Fibroblast of skin of left biceps (primary cell): Measurements from ENCODE around the gene ANTKMT.
"Not testable (repeated sequence)": the region's sequence is repeated elsewhere in the genome, so short reads cannot be mapped to it uniquely, and the experiment has no call there.

ENCODE experiments used
- DNase-seq, 2 experiments: peaks; one replicate each; pipeline ENCODE4 v3.0.0-alpha.2; 2013; ENCODE audit warnings: low read depth in 2 of 2

ANTKMT gene

DNA sequence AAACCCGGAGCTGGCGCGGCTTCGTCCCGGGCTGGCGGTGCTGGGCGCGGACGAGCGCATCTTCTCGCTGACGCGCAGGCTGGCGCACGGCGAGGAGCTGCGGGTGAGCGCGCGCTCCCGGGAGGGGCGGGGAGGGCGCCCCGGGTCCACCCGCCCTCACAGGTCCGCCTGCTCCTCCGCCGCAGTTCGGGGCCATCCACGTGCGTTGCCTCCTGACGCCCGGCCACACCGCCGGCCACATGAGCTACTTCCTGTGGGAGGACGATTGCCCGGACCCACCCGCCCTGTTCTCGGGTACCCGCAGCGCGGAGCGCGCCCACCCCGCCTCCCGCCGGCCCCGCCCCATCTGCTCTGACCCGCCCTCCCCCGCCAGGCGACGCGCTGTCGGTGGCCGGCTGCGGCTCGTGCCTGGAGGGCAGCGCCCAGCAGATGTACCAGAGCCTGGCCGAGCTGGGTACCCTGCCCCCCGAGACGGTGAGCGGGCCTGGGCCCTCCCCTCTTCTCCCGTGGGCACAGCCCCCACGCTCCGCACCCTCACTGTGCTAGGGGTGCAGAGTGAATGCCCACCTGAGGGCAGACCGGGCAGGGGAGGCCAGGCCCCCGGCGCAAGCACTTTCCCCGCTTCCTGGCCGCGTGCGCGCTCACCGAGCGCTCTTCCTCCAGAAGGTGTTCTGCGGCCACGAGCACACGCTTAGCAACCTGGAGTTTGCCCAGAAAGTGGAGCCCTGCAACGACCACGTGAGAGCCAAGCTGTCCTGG, 7.4 kb downstream of the ANTKMT start:
- DNase-seq = no peak

GRCh38 chr16:728890-729744, 8.2 kb downstream of the ANTKMT start:
- DNase-seq = no peak

- DNase-seq = no peak
These were observed 9.1 kb downstream of the ANTKMT start for GRCh38 chr16:729768-730665.

DNA sequence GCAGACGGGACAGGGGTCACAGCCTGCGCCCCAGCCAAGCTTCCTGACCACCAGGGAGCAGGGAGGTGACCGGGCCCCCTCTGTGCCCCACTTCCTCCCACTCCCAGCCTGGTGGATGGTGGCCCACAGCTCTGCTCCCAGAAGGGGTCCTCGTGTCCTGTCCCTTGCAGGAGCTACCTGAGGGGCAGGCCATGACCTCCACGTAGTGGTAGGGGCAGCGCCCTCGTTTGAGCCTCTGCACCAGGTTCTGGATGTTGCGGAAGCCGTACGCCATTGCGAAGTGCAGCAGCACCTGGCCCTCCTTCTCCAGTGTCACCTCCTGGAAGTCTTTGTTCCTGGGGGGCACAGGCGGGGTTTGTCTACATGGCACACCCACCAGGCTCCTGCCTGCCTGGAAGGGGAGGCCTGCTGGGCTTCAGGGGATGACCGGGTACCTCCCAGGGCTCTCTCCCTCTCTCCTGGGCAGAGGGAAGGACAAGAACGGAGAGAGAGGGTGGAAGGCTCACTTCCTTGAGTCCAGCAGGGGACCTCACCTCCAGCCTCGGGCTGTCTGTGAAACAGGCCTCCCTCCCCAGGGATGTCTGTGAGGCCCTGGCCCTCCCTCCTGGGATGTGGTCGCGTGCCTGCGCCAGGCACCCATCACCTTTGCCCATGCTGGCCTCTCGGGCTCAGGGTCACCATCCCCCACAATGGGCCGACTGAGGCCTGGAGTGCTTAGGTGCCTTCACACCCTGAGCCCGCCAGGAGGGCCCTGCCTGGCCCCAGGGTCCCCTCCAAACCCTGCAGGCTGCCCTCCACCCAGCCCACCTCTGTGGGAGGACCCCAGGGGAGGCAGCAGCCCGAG, 9.9 kb downstream of the ANTKMT start:
- DNase-seq = no peak

- no peak for DNase-seq
These were observed 11.4 kb downstream of the ANTKMT start for GRCh38 chr16:732332-732731.

- no peak for DNase-seq
These were observed 12.0 kb downstream of the ANTKMT start for GRCh38 chr16:732936-733335.

DNA sequence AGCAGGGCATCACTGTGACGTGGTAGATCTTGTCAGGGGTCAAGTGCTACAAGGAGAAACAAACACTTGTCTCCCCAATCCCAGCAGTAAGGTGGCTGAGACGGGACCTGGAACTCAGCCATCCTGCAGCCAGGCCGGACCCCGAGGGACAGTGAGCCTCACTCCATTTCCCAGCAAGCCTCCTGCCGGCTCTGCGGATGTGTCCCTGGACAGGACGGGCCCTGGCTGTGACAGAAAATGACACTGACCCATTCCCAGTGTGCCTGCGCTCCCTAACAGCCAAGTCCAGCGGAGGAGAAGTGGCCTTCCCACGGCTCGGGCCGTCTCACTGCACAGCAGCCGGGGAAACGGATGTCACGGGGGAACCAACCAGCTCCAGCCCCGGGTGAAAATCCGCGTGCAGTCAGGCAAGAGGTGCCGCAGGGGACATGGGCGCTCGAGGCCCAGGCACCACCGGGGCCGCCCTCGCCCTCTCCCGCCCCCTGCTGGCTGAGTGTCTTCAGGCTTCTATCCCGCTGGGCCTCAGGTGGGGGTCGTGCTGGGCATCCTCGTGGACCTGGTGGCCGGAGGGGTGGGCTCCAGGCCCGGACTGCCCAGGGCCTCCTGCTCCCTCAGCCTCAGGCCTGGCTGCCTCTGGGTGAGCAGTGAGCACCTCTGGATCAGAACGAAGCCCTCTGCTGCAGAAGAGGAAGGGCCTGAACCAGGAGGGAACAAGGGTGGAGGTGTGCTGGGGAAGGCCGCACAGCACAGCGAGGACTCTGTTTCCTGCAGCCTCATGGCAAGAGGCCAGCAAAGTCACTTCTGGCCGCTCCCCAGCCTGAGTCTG, 12.6 kb downstream of the ANTKMT start:
- DNase-seq = no peak

DNA sequence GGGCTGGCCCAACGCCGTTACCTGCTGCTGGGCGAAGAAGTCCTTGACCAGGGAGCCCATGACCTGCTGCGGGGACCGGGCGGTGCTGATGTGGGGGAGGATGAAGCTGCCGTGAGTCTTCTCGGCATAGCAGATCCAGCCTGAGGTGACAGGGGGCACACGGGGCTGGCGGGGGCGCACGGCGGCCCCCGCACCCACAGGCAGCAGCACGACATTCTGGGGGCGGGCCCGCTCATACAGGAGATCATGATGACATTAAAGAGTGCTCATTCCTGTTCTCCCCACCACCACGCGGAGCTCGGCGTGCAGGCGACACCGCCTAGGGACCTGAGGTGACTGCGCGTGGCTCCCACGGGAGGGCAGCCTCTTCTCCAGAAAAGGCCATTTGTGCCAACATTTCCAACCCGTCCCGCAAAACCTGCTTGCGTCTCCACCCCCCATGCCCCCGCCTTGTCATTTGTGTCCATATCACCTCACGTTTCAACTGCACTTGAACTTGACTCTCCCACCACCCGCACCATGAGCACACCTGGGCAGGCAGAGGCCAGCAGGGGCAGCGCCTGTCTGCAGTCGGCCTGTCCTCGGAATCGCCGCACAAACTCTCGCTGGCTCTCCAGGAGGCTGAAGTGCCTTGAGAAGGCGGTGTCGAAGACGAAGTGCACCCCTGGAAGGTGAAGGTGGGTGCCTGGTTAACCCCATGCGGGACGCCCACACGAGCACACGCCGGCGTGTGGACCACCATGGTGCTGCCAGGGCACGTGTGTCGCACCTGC, 13.4 kb downstream of the ANTKMT start:
- no peak for DNase-seq

GRCh38 chr16:734981-735881, 14.3 kb downstream of the ANTKMT start:
- no peak for DNase-seq

DNA sequence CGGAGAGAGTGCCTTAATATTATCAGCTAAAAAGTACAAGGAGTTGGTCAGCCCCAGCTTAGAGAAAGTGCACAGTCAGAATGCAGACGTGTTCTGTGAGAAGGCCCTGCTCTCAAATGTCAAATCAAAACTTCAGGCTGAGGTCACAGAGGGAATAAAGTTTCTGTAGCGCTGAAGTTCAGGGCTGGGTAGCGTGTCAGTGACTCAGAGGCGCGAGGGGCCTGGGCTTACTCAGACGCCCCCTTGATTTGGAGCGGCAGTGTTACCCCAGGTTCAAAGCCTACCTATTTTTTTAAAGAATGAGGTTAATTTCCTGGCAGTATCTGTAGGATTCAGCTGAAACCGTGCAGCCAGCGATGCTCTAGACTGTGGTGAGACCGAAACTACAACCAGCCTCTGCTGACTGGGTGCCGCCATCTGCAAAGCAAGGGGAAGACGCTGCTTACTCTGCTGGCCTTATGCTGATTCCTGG, 15.1 kb downstream of the ANTKMT start:
- no peak for DNase-seq

- no peak for DNase-seq
These were observed 16.1 kb downstream of the ANTKMT start for GRCh38 chr16:736936-737481.

DNA sequence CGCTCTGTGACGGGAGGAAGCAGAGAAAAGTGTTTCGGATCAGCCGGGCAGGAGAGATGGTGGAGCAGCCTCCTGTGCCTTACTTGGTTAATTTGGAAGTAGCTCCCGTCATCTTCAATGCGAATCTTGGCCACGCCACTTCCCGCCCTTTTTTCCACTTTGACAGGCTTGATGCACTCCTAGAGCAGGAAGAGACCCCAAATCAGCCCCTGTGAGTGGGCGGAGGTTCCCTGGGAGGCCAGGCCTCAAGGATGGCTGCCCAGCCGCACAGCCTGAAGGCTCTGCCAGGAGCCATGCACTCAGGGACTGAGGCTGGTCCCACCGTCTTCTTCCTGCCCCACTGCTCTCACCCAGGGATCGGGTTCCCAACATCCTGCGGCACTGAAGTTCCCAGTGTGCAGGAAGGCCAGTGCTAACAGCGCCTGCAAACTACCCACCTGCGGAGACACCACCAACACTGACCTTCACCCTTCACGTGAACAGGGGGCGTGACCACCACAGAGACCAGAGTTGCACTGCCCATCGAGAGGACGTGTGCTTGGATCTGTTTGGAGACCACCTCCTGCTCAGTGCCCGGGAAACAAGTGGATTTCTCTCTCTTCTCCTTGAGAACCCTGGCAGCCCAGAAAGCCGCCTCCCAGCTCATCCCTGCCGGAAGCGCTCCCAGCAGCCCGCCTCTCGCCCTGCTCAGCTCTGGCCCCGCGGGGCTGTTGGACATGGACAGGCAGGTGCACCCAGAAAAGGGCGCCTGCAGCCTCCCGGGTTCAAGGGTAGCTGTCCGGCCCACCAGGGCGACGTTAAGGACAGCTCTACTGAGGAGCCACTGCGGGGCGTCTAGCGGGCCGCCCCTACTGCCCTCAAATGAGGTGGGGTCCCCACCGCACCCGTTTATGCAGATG, 18.9 kb downstream of the ANTKMT start:
- no peak for DNase-seq

GRCh38 chr16:740459-740763, 19.5 kb downstream of the ANTKMT start:
- DNase-seq = no peak

DNA sequence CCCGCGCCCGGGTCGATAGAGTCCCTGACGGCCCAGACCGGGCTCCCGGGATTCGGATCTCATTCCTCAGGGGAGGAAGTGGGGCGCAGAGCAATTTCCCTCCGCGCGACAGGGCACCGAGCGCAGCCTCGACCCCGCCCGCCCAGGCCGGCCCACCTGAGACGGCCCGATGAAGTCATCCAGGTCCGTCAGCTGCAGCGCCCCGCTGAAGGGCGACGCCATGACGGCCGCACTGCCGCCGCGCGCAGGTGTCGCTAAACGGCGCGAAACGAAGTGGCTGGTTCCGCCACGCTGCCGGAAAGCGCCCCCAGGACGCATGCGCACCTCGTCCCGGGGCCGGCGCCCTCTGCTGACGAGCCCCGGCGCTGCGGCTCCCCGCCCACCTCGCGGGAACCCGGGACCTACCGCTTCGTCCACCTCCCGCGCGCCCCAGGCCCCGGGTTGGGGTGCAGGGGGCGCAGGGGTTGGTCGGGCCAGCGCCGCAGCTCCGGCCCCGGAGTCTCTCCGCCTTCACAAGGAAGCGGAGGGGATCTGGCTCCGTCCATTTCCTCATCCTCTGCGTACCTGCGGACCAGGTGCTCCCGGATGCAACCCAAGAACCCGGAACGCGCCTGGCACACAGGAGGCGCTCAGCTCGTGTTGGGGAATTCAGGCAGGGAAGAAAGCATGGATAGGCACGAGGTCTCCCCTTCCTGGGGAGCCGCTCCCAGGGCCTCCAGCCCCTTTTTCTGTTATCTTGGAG, 20.0 kb downstream of the ANTKMT start, which contains the start of gene CIAO3:
Gene CIAO3 (minus strand): TSS at position 234 of the 742 bp plus-strand sequence. CDS start 12 bp downstream, at position 222.
- DNase-seq = peak; percentile 69 to 73

DNA sequence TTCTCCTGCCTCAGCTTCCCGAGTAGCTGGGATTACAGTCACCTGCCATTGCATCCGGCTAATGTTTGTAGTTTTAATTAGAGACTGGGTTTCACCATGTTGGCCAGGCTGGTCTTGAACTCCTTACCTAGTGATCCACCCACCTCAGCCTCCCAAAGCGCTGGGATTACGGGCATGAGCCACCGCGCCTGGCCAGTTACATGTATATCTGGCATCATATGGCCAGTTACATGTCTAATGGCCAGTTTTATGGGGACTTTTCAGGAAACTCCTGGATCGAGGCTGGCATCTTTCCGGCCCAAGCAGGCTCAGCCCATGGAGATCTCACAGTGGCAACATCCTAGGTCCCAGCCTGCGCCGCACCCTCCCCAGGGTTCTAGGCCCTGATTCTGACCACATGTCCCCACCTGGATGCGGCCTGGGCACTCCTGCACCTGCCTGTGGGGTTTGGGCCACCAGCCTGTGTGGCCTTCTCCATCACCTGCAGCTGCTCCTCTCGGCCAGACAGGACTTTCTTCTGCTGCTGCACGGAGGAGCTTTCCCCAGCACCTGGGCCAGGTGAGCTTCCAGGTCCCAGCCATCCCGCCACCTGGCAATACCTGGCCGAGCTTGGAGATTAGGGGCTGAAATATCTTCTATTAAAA, 21.2 kb downstream of the ANTKMT start:
- no peak for DNase-seq

DNA sequence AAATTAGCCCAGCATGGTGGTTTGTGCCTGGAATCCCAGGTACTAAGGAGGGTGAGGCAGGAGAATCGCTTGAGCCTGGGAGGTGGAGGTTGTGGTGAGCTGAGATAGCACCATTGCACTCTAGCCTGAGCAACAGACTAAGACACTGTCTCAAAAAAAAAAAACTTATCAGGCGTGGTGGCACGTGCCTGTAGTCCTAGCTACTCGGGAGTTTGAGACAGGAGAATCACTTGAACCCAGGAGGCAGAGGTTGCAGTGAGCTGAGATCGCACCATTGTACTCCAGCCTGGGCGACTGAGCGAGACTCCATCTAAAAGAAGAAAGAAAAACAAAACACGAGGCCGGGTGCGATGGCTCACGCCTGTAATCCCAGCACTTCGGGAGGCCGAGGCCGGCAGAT, 21.9 kb downstream of the ANTKMT start:
- not testable (repeated sequence) for DNase-seq
